HTERT RPE-1 (cell line): ENCODE results near the gene GRAMD1B.

ENCODE experiments used
- in situ Hi-C: fragments of 300-500 bp; cut with MboI; formaldehyde crosslinking; loops from 4 replicates; pipeline ENCODE4 v1.14.3; 2020; ENCODE audit warnings: low sequenced_read_pairs

The GRAMD1B gene

GRCh38 chr11:123472236-123472935 is 42.3 kb downstream of the GRAMD1B start:
- in situ Hi-C loops = no loop called here

GRCh38 chr11:123473941-123474677 is 44.0 kb downstream of the GRAMD1B start:
- in situ Hi-C loops = no loop called here

DNA sequence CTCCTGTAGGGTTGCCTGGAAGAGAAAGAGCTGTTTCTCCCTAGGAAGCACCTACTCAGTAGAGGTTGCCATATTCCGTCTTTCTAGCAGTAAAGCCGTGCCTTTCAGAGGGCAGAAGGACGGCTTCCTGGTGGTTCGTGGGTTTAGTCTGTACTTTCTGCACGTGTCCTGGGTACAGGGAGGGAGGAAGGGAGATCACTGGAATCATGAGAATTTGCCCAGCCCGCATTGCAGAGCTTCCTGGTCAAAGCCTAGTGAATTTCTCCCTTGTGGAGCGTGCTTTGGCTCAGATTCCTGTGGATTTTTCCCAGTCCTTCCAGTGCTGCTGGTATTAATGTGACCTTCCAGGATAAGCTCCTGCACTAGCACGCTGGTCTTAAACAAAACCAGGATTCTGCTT is 44.9 kb downstream of the GRAMD1B start:
- in situ Hi-C loops = no loop called here

DNA sequence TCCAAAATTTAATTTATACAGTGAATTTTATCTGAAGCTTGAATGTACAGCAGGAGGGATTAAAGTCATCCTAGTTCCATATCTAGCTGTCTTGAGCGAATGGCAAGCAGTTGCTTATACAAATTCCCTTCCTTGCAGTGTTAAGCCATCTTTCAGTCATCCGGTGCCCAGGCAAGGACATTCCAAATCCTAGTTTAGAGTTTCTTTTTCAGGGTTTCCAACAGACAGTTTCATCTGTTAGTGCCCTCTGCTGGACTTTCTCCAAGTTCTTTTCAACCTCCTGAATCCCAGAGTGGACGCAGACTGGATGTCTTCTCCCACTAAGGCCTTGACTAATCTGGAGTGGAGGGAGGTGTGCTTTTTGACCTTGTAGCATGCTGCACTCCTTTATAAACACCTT is 45.4 kb downstream of the GRAMD1B start:
- in situ Hi-C loops = no loop called here

GRCh38 chr11:123477205-123477907 is 47.3 kb downstream of the GRAMD1B start:
- in situ Hi-C loops = no loop called here

DNA sequence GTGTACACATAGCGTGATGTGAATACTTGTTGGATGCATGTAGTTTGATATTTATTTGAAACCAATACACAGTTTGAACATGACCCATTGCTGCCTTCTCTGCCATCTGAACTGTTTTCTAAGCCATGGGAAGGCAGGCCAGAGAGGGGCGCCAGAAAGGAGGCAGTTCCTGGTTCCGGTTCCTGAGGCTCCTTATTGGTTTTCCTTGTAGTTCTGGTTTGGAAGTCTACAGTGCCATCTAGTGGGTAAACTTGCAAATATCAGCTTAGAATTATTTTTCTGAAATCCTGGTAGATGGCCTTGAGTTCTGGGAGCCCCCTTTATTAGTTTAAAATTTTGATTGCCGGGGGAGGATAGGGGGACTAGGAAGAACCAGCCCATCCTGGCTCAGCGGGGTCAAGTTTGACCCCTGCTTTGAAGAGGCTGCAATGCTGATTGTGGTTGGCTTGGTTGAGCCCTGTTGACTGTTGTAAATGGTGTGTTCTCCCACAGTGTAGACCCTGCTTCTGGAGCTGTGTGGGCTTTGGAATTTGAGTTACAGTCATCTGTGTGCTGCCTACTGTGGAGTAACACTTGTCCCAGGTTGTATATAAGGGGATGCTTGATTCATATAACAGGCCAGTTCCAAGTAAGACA is 48.4 kb downstream of the GRAMD1B start:
- in situ Hi-C loops = no loop called here

DNA sequence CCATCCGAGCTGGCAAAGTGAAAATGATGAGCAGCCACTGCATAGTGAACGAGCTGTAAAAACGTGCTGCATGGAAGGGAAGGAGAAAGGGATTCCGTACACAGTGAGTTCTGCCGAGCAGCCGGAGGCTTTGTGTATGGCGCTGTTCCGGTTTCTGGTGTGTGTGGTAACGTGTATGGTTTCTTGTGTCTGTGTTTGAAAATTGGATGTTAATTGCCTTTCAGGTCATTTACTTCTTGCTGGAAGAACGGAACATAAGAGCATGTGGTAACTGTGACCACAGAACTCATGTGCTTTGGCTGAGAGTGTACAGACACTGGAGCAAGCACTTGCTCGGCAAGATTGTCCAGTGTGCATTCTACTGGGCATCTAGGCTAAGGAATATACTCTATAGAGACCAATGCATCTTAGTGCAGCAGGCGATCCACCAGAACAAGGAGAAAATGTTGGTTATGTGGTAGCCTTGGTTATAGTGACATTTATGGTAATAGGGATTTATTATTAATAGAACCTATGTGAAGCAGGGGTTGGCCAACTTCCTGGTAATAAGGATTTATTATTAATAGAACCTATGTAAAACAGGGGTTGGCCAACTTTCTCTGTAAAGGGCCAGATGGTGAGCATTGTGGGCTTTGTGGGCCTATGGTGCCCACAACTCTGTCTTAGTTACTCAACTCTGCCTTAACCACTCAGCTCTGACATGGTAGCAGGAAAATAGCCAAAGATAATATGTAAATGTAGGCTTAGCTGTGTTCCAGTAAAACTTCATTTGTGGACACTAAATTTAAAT is 49.2 kb downstream of the GRAMD1B start:
- in situ Hi-C loops = no loop called here

- in situ Hi-C loops = no loop called here
These were observed 50.3 kb downstream of the GRAMD1B start for GRCh38 chr11:123480290-123480815.

DNA sequence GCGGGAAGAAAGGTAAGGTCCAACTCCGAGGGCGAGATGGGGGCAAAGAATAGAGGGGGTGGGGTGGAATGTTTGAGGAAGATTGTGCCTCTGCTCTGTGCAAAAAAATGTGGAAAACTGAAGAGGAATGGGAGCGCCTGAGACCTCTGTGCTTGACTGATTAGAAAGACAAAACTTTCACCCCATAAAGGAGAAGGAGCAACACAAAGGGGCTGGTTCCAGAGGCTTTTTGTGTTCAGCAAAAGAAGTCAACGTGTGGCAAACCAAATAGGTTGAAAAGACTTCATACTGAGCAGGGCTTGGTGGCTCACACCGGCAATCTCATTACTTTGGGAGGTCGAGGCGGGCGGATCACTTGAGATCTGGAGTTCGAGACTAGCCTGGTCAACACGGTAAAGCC is 50.8 kb downstream of the GRAMD1B start:
- in situ Hi-C loops = no loop called here

- in situ Hi-C loops = no loop called here
These were observed 51.6 kb downstream of the GRAMD1B start for GRCh38 chr11:123481640-123482039.

DNA sequence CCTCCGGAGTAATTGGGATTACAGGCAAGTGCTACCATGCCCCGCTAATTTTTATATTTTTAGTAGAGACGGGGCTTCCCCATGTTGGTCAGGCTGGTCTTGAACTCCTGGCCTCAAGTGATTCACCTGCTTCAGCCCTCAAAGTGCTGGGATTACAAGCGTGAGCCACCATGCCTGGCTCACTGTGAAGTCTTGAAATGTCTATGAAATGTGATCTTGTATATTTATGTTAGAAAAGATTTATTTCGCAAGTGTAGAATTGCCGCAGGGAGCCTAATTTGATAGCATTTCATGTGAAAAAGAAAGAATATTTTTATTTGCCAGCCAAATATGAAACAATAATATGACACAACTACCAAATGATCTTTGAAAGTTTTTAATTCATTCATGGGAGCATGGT is 52.1 kb downstream of the GRAMD1B start:
- in situ Hi-C loops = no loop called here

GRCh38 chr11:123483058-123483457 is 53.0 kb downstream of the GRAMD1B start:
- in situ Hi-C loops = no loop called here

DNA sequence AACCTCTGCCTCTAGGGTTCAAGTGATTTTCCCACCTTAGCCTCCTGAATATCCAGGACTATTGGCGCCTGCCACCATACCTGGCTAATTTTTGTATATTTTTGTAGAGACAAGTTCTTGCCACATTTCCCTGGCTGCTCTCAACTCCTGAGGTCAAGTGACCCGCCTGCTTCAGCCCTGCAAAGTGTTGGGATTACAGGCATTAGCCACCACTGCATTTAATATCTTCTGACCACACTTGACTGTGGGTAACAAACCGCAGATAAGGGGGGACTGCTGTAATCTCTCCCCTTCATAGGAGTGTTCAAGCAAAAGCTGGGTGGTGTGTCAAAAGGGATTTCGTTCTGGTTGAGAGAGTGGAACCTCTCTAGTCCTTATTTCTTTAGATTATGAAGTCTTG is 53.4 kb downstream of the GRAMD1B start:
- in situ Hi-C loops = no loop called here

GRCh38 chr11:123484448-123484847 is 54.4 kb downstream of the GRAMD1B start:
- in situ Hi-C loops = no loop called here

GRCh38 chr11:123487157-123487744 is 57.2 kb downstream of the GRAMD1B start:
- in situ Hi-C loops = no loop called here

DNA sequence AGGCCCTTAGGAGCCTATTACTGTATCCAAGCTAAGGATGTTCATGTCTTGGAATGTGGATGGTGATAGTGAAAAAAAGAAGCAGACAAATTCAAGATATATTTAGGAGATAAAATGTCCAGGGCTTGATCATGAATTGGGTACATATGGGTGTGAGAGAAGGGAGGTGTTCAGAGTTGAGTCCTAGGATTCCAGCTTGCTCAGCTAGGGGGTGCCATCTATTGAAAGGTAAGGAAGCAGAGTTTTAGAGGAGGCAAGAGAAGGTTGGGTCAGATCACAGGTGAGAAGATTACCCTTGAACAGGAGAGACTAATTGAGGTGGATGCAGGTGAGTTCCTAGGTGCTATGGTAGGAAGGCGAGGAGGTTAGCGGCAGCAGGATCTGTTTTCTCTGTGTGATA is 60.5 kb downstream of the GRAMD1B start:
- in situ Hi-C loops = no loop called here

GRCh38 chr11:123491241-123491640 is 61.2 kb downstream of the GRAMD1B start:
- in situ Hi-C loops = no loop called here

DNA sequence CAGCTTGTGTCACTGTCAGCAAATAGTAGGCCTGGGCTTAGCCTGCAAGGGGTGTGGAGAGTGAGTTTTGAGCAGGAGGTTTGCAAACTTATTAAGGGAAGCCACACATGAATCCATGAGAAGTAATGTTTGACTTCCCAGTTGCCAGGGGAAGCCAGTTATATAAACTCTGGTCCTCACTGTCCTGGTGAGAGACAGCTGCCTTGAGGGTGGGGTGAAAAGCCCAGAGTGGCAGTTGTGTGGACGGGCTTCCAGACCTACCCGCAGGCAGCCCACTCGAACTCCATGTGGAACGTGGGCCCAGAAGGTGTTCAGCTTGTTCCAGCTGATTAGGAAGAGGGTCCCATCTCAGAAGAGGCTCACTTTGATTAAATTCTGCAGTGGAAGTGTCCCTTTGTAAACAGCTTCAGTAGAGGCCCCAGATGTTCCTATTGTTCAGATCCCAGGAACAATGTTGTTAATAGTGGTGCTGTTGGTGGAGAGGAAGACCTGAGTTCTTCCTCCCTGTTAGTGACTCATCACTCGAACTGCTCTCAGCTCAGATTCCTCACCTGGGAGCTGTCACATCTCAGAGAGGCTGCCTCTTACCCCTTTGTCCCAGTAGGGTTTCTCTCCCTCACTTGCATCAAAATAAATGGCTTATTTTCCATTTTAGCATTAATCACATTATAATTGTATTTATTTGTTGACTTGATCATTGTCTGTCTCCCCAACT is 63.4 kb downstream of the GRAMD1B start:
- in situ Hi-C loops = no loop called here
